K562 (cell line): Measurements from ENCODE around the gene TRAF7. TPM values are rescaled to one million over a fixed set of nuclear protein-coding genes. Genes with fewer than 3 reads are reported as not detected.

Experiments
- E2F3 ChIP-seq: fragments of 250-450 bp; sonication (Bioruptor Pico); IDR thresholded peaks from 2 replicates; pipeline ENCODE4 v1.4.0; 2020; ENCODE audit warnings: mild to moderate bottlenecking
- KAT7 ChIP-seq: sonication (generic); formaldehyde crosslinking; IDR thresholded peaks from 2 replicates; pipeline ENCODE4 v1.8.0; 2022; ENCODE audit warnings: missing genetic modification reagents, mild to moderate bottlenecking, borderline replicate concordance
- MEIS2 ChIP-seq: fragments of 450-650 bp; IDR thresholded peaks from 2 replicates; pipeline ENCODE4 v1.6.1; 2014; ENCODE audit warnings: mild to moderate bottlenecking; ENCODE audit not compliant: partially characterized antibody
- MGA ChIP-seq: fragments of 450-650 bp; IDR thresholded peaks from 2 replicates; pipeline ENCODE4 v1.6.1; 2016; ENCODE audit warnings: mild to moderate bottlenecking, moderate library complexity
- RBFOX2 ChIP-seq: fragments of 200-400 bp; formaldehyde crosslinking; IDR thresholded peaks from 2 replicates; pipeline ENCODE4 v1.6.1; 2017; ENCODE audit warnings: low read depth, mild to moderate bottlenecking, low read length, moderate library complexity
- SIRT6 ChIP-seq: IDR thresholded peaks from one replicate; pipeline ENCODE4 v1.6.1; 2012; ENCODE audit warnings: low read depth, mild to moderate bottlenecking, control low read depth, inconsistent platforms, low read length, moderate library complexity
- TAF7 ChIP-seq: fragments of 450-650 bp; IDR thresholded peaks from 2 replicates; pipeline ENCODE4 v1.6.1; 2016; ENCODE audit warnings: missing genetic modification characterization, missing compliant biosample characterization
- TAL1 ChIP-seq: fragments of 450-650 bp; IDR thresholded peaks from 2 replicates; pipeline ENCODE4 v1.6.1; 2016; ENCODE audit warnings: mild to moderate bottlenecking
- THAP7 ChIP-seq: fragments of 250-450 bp; sonication (Bioruptor Pico); IDR thresholded peaks from 2 replicates; pipeline ENCODE4 v1.5.0; 2021
- TRIM24 ChIP-seq, 2 experiments: fragments of 450-650 bp; IDR thresholded peaks; 2 replicates each; pipeline ENCODE4 v1.6.1; 2016
- ZNF174 ChIP-seq: fragments of 250-450 bp; sonication (Bioruptor Pico); IDR thresholded peaks from 2 replicates; pipeline ENCODE4 v1.4.0; 2020; ENCODE audit warnings: mild to moderate bottlenecking
- ZNF224 ChIP-seq: sonication (generic); formaldehyde crosslinking; IDR thresholded peaks from 2 replicates; pipeline ENCODE4 v1.8.0; 2022; ENCODE audit warnings: mild to moderate bottlenecking, missing genetic modification reagents
- polyA plus RNA-seq, 8 experiments: library from polyadenylated mRNA; depleted of rRNA in 4 of 8; stranded (reverse) in 5 of 8; unstranded in 3 of 8; fragments of >200 nt; fragmentation: Nextera tagmentation in 2 of 8; fragmentation: Illumina TruSeq in 1 of 8; extraction: Ambion mirVana in 2 of 8; extraction: Trizol in 1 of 8; gene quantifications; 2 replicates each; pipeline versions ENCODE4 v1.2.1 to v1.2.3, GENCODE V29; 2011 to 2014; ENCODE audit warnings: inconsistent platforms in 1 of 8, missing spikeins in 1 of 8
- total RNA-seq, 7 experiments: library from RNA; depleted of rRNA in 6 of 7; stranded (reverse); fragments of >200 nt in 6 of 7; fragmentation: Illumina TruSeq in 2 of 7; extraction: Trizol in 2 of 7; gene quantifications; 2 replicates each; pipeline versions ENCODE4 v1.2.1 to v1.2.3, GENCODE V29; 2011 to 2021; ENCODE audit warnings: low replicate concordance in 1 of 7

TRAF7 gene
- total and polyA plus RNA-seq, 9 of the 15 experiments (the other 6 are each of a cell fraction or from before 2014, with no cell fraction given) = 1.1 to 113 (median 41.6) TPM

- TF ChIP-seq MGA = no peak
- no peak for TF ChIP-seq TAL1
- no peak for TF ChIP-seq ZNF224 (CRISPR knock-in tag)
- 0 out of 2 replicates have a peak, but pooled peaks have one; percentile 61 for TF ChIP-seq KAT7 (CRISPR knock-in tag)
- no peak for TF ChIP-seq SIRT6
- TF ChIP-seq TAF7 (tag) = no peak
- no peak for TF ChIP-seq TRIM24 (IDR thresholded peaks at IDR 0.05)
- no peak for TF ChIP-seq ZNF174 (CRISPR knock-in tag)
- TF ChIP-seq RBFOX2 = peak; percentile 52
- no peak for TF ChIP-seq E2F3 (CRISPR knock-in tag)
- no peak for TF ChIP-seq THAP7 (CRISPR knock-in tag)
- TF ChIP-seq MEIS2 = peak; percentile 62
Observed at GRCh38 chr16:2212362-2213324, 57.1 kb downstream of the TRAF7 start (continued).
